RWPE1 (cell line): ENCODE measurements around the gene ALDH1L1.

ENCODE experiments used
- CTCF ChIA-PET: fragments of 350-600 bp; sonication (Branson Sonifier 250); formaldehyde crosslinking; extraction: SDS; loops from one replicate; lab custom pipeline; 2021; lab: Yijun Ruan, JAX
- POLR2A ChIA-PET: fragments of 400-600 bp; formaldehyde crosslinking; extraction: SDS; loops from one replicate; lab custom pipeline; 2020; ENCODE audit warnings: antibody characterized with exemption; ENCODE audit not compliant: low non-redundant PET; lab: Yijun Ruan, JAX
- DNase-seq: peaks from one replicate; pipeline ENCODE4 v3.0.0; 2012; ENCODE audit warnings: low spot score
- H3K27ac ChIP-seq: fragments of 450-650 bp; 2 replicates; pipeline ENCODE4 v1.5.1; 2017
- CTCF ChIP-seq: fragments of 450-650 bp; conservative IDR thresholded peaks from 2 replicates; pipeline ENCODE4 v1.5.1; 2017; ENCODE audit warnings: low read depth, mild to moderate bottlenecking

The ALDH1L1 gene

GRCh38 chr3:126137490-126138130 lies 42.8 kb downstream of the ALDH1L1 start:
- no peak overlapping the region for H3K27ac ChIP-seq
- CTCF ChIA-PET = interaction anchor here (0.7 kb wide), 1 partner anchor 884 kb away, joined by 6 read pairs; no protein-coding TSS in a partner anchor
- no peak for DNase-seq
- POLR2A ChIA-PET = no interaction called here
- no peak for TF ChIP-seq CTCF

- no peak for DNase-seq
- H3K27ac ChIP-seq = no peak overlapping the region
- no peak for TF ChIP-seq CTCF
- ChIA-PET CTCF (interaction anchor here (0.6 kb wide), 1 partner anchor 257 kb away, joined by 3 read pairs; no protein-coding TSS in a partner anchor), POLR2A (no interaction called here)
These were observed 43.8 kb downstream of the ALDH1L1 start for GRCh38 chr3:126136428-126137220.

GRCh38 chr3:126135406-126136076 lies 44.8 kb downstream of the ALDH1L1 start:
- CTCF ChIA-PET = interaction anchor here (1.2 to 2.6 kb wide), 2 partner anchors 195 to 254 kb away, joined by 3 to 23 read pairs; no protein-coding TSS in a partner anchor
- POLR2A ChIA-PET = no interaction called here

GRCh38 chr3:126135071-126135405 lies 45.3 kb downstream of the ALDH1L1 start:
- no peak for TF ChIP-seq CTCF
- H3K27ac ChIP-seq = no peak overlapping the region
- POLR2A ChIA-PET = no interaction called here
- DNase-seq = no peak
- CTCF ChIA-PET = interaction anchor here (0.7 to 2.6 kb wide), 6 partner anchors 76 to 393 kb away, joined by 3 to 23 read pairs (median 3); no protein-coding TSS in a partner anchor

More at GRCh38 chr3:126135406-126136076, 44.8 kb downstream of the ALDH1L1 start:
- no peak for DNase-seq
- no peak overlapping the region for H3K27ac ChIP-seq
- TF ChIP-seq CTCF = no peak

GRCh38 chr3:126134219-126134975 lies 46.0 kb downstream of the ALDH1L1 start:
- peak; percentile 51 for DNase-seq

More at GRCh38 chr3:126134219-126134975, 46.0 kb downstream of the ALDH1L1 start:
- no peak overlapping the region for H3K27ac ChIP-seq
- POLR2A ChIA-PET = no interaction called here
- peak; percentile 80 for TF ChIP-seq CTCF
- CTCF ChIA-PET = interaction anchor here (0.6 to 2.6 kb wide), 18 partner anchors 9 to 392 kb away, joined by 3 to 23 read pairs (median 3); no protein-coding TSS in a partner anchor
